Gastroesophageal sphincter (tissue), 3 donors: ENCODE data around the gene ZXDB.
"Not testable (repeated sequence)": the region's sequence is repeated elsewhere in the genome, so short reads cannot be mapped to it uniquely, and the experiment has no call there.

Experiments
- POLR2A ChIP-seq, 2 donors: fragments of 450-650 bp; IDR thresholded peaks; one replicate each; pipeline ENCODE4 v1.6.1; 2017; ENCODE audit warnings: antibody characterized with exemption in 2 of 2, mild to moderate bottlenecking in 2 of 2, moderate library complexity in 1 of 2
- POLR2AphosphoS5 ChIP-seq: sonication (generic); formaldehyde crosslinking; IDR thresholded peaks from one replicate; pipeline ENCODE4 v1.6.1; 2017; ENCODE audit warnings: antibody characterized with exemption
- TF ChIP-seq, protein P1 (sequence below), 4 experiments: fragments of 200-600 bp in 2 of 4; fragments of 450-650 bp in 2 of 4; sonication (generic) in 1 of 4; IDR thresholded peaks; one replicate each; pipeline ENCODE4 v1.5.1; 2017 to 2019; ENCODE audit warnings: antibody characterized with exemption in 4 of 4, mild to moderate bottlenecking in 2 of 4, moderate library complexity in 2 of 4

DNA sequence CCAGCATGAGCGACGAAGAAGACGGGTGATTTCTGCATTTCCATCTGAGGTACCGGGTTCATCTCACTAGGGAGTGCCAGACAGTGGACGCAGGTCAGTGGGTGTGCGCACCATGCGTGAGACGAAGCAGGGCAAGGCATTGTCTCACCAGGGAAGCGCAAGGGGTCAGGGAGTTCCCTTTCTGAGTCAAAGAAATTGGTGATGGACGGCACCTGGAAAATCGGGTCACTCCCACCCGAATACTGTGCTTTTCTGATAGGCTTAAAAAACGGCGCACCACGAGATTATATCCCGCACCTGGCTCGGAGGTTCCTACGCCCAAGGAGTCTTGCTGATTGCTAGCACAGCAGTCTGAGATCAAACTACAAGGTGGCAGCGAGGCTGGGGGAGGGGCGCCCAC is 37.6 kb downstream of the ZXDB start:
- TF ChIP-seq POLR2A (IDR thresholded peaks at IDR 0.05); POLR2AphosphoS5: not testable (repeated sequence)
- TF ChIP-seq, protein P1, sequence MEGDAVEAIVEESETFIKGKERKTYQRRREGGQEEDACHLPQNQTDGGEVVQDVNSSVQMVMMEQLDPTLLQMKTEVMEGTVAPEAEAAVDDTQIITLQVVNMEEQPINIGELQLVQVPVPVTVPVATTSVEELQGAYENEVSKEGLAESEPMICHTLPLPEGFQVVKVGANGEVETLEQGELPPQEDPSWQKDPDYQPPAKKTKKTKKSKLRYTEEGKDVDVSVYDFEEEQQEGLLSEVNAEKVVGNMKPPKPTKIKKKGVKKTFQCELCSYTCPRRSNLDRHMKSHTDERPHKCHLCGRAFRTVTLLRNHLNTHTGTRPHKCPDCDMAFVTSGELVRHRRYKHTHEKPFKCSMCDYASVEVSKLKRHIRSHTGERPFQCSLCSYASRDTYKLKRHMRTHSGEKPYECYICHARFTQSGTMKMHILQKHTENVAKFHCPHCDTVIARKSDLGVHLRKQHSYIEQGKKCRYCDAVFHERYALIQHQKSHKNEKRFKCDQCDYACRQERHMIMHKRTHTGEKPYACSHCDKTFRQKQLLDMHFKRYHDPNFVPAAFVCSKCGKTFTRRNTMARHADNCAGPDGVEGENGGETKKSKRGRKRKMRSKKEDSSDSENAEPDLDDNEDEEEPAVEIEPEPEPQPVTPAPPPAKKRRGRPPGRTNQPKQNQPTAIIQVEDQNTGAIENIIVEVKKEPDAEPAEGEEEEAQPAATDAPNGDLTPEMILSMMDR (IDR thresholded peaks at IDR 0.05) = not testable (repeated sequence)
